Right lobe of liver (tissue), 4 donors: ENCODE results near the gene MAP7D1.

Source experiments
- CTCF ChIP-seq, 4 donors: fragments of 200-600 bp in 3 of 4; fragments of 450-650 bp in 1 of 4; IDR thresholded peaks; one replicate each; pipeline versions ENCODE4 v1.5.1 to v1.8.0; 2016 to 2022; ENCODE audit warnings: antibody characterized with exemption in 4 of 4, mild to moderate bottlenecking in 2 of 4
- POLR2A ChIP-seq: fragments of 450-650 bp; IDR thresholded peaks from one replicate; pipeline ENCODE4 v1.6.1; 2017; ENCODE audit warnings: antibody characterized with exemption, mild to moderate bottlenecking
- donor health status: DM: no; HTN: no; CAD: no.
- donor health status: DM: no; HTN: no; CAD: no.
- donor health status: DM: no; HTN: yes; CAD: no.

GRCh38 chr1:36106269-36106668 lies 49.7 kb upstream of the MAP7D1 start:
- TF ChIP-seq CTCF (IDR thresholded peaks at IDR 0.05) = no peak
- TF ChIP-seq POLR2A = no peak
